ENCODE measurements around the gene PFDN1.

DNA sequence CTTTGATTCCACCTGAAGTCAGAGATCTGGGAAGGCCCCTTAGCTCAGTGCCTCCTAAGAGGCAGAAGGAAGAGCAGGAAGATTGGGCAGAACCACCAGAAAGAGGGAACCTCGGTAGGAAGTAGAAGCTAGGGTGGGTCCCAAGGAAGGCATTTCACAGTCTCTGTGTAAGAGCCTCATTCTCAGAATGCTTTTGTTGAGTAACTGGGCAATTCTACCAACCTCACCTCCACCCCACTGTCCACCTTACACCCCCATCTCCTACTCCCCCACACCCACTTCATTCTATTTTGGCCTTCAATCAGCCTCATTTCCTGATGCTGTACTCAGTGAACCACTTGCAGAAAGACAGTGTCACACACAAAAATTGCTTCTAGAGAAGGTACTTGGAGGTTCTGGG, 40.0 kb upstream of the PFDN1 start:
- TF ChIP-seq TAF1 (IDR thresholded peaks at IDR 0.05; ENCODE audit: low read depth, low read length) (no peak), POLR2AphosphoS5 (IDR thresholded peaks at IDR 0.05; ENCODE audit: low read depth, low read length) (no peak), POLR2A (IDR thresholded peaks at IDR 0.05; ENCODE audit: low read depth, low read length) (no peak), SPI1 (IDR thresholded peaks at IDR 0.05; ENCODE audit: low read depth, low read length) (no peak), POU2F2 (IDR thresholded peaks at IDR 0.05; ENCODE audit: low read depth, low read length) (no peak), PAX5 (IDR thresholded peaks at IDR 0.05; ENCODE audit: insufficient read depth, low read length, severe bottlenecking) (no peak)

All from GM12891 (cell line).